ENCODE measurements around the gene ZNF217. TPM values are rescaled to one million over a fixed set of nuclear protein-coding genes. Genes with fewer than 3 reads are reported as not detected.

The ZNF217 gene
- total and polyA plus RNA-seq, 9 of the 15 experiments (the other 6 are each of a cell fraction or from before 2014, with no cell fraction given), result 3.0 to 41.8 (median 16.8) TPM

DNA sequence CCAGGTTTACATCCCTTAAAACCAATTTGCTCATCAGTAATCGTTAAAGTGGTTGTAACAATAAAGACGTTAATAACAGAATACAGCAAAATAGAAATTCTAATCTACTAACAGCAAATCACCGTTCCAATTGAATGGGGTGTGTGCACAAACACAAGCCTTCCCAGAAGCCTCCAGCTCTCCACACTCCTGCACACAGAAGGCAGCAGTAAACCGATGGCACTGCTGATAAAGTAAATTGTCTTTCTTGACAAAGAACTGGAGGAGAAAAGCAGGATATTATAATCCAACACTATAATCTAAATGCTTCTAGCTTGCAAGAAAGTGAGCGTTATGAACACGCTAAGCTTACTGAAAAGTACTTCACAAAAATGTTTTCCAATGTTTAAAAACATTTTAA, 7.0 kb downstream of the ZNF217 start:
- Histone ChIP-seq H3K9ac (ENCODE audit: insufficient read depth in 1 of 2, low read depth in 2 of 2, low read length in 2 of 2) (peak overlapping the region in 1 of 2 experiments; percentile 44; a peak in 1 of 4 replicates), H3K36me3 (ENCODE audit: control insufficient read depth, insufficient read depth, low read length) (peaks cover 25% of the 10 kb centered on the region), H4K20me1 (replicated peaks; ENCODE audit: control insufficient read depth, insufficient read depth, low read length) (no peaks in the 10 kb centered on the region), H3K4me1 (replicated peaks in 1 of 2; ENCODE audit: control insufficient read depth in 2 of 2, insufficient read depth in 2 of 2, low read length in 2 of 2) (peaks cover 3 to 7% of the 10 kb centered on the region in 2 experiments; a peak in 4 of 5 replicates), H3K4me3 (no peak overlapping the region), H3K27me3 (ENCODE audit: control insufficient read depth in 2 of 2, insufficient read depth in 2 of 2, low read length in 2 of 2) (no peaks in the 10 kb centered on the region), H2AFZ (ENCODE audit: low read depth, low read length) (no peak overlapping the region), H3K79me2 (ENCODE audit: control insufficient read depth, insufficient read depth, low read length) (peaks cover 97% of the 10 kb centered on the region), H3K4me2 (ENCODE audit: insufficient read depth, low read length) (peak overlapping the region; percentile 29), H3K27ac (ENCODE audit: extremely low read depth, low read depth, low read length) (peak overlapping the region; percentile 2; the same call in 1 of the 3 replicates), H3K9me1 (ENCODE audit: control insufficient read depth, insufficient read depth, low read length) (no peaks in the 10 kb centered on the region), H3K9me3 (replicated peaks; ENCODE audit: control insufficient read depth, insufficient read depth, low read depth, low read length) (no peaks in the 10 kb centered on the region)
- CTCF ChIA-PET (ENCODE audit: low intra/inter-chr PET ratio), result no interaction called here
- FAIRE-seq (no peak), DNase-seq (ENCODE audit: extremely low read depth in 1 of 4, low spot score in 3 of 4) (peak in 1 of 4 experiments; percentile 39), ATAC-seq (peak; percentile 44)
- intact Hi-C loops (cut with micrococcal nuclease), result no loop called here
- BruUV-seq (replicated peaks), result no TSS peak
- in situ Hi-C loops (cut with MboI), result no loop called here
- POLR2A ChIA-PET, result interaction anchor here (0.9 kb wide), 1 partner anchor 164 kb away, joined by 3 read pairs; no protein-coding TSS in a partner anchor
- WGBS (ENCODE audit: insufficient coverage, low coverage, missing lambda C conversion rate), result 4% methylated on average over 6 of the region's 6 CpGs
- no peak for TF ChIP-seq MEF2D (tag; conservative IDR thresholded peaks at IDR 0.05; ENCODE audit: low read depth)
- TF ChIP-seq CXXC5 (CRISPR knock-in tag; IDR thresholded peaks at IDR 0.05), result peak; percentile 66
- TF ChIP-seq SMAD4 (CRISPR knock-in tag; conservative IDR thresholded peaks at IDR 0.05), result peak; percentile 52
- TF ChIP-seq ADNP (tag; IDR thresholded peaks at IDR 0.05), result 0 out of 2 replicates have a peak, but pooled peaks have one; percentile 16
- 0 out of 2 replicates have a peak, but pooled peaks have one; percentile 36 for TF ChIP-seq DMBX1 (CRISPR knock-in tag; IDR thresholded peaks at IDR 0.05; ENCODE audit: borderline replicate concordance)
- 0 out of 4 replicates have a peak, but pooled peaks of 1 of the 2 experiments have one; percentile 18 for TF ChIP-seq RCOR1 (IDR thresholded peaks at IDR 0.05; ENCODE audit: borderline replicate concordance in 1 of 2, low read depth in 2 of 2, low read length in 2 of 2)
- TF ChIP-seq SOX6 (IDR thresholded peaks at IDR 0.05), result peak; percentile 58
- TF ChIP-seq ZNF644 (tag; IDR thresholded peaks at IDR 0.05; ENCODE audit: low read depth), result 0 out of 2 replicates have a peak, but pooled peaks have one; percentile 47
- 0 out of 2 replicates have a peak, but pooled peaks have one; percentile 5 for TF ChIP-seq CBFA2T3 (IDR thresholded peaks at IDR 0.05)
- peak; percentile 35; the same call in 1 of the 2 replicates for TF ChIP-seq GATA2 (CRISPR knock-in tag; IDR thresholded peaks at IDR 0.05)
- TF ChIP-seq, protein P1, sequence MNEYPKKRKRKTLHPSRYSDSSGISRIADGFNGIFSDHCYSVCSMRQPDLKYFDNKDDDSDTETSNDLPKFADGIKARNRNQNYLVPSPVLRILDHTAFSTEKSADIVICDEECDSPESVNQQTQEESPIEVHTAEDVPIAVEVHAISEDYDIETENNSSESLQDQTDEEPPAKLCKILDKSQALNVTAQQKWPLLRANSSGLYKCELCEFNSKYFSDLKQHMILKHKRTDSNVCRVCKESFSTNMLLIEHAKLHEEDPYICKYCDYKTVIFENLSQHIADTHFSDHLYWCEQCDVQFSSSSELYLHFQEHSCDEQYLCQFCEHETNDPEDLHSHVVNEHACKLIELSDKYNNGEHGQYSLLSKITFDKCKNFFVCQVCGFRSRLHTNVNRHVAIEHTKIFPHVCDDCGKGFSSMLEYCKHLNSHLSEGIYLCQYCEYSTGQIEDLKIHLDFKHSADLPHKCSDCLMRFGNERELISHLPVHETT (CRISPR knock-in tag; conservative IDR thresholded peaks at IDR 0.05 in 1 of 2, IDR thresholded peaks at IDR 0.05 in 1 of 2), result 0 out of 4 replicates have a peak, but pooled peaks of 1 of the 2 experiments have one; percentile 39
- no peak for TF ChIP-seq FOXM1 (IDR thresholded peaks at IDR 0.05; ENCODE audit: low read depth)
- no peak for TF ChIP-seq FOXM1 (CRISPR knock-in tag; IDR thresholded peaks at IDR 0.05; ENCODE audit: low read depth)
- TF ChIP-seq, protein P2, sequence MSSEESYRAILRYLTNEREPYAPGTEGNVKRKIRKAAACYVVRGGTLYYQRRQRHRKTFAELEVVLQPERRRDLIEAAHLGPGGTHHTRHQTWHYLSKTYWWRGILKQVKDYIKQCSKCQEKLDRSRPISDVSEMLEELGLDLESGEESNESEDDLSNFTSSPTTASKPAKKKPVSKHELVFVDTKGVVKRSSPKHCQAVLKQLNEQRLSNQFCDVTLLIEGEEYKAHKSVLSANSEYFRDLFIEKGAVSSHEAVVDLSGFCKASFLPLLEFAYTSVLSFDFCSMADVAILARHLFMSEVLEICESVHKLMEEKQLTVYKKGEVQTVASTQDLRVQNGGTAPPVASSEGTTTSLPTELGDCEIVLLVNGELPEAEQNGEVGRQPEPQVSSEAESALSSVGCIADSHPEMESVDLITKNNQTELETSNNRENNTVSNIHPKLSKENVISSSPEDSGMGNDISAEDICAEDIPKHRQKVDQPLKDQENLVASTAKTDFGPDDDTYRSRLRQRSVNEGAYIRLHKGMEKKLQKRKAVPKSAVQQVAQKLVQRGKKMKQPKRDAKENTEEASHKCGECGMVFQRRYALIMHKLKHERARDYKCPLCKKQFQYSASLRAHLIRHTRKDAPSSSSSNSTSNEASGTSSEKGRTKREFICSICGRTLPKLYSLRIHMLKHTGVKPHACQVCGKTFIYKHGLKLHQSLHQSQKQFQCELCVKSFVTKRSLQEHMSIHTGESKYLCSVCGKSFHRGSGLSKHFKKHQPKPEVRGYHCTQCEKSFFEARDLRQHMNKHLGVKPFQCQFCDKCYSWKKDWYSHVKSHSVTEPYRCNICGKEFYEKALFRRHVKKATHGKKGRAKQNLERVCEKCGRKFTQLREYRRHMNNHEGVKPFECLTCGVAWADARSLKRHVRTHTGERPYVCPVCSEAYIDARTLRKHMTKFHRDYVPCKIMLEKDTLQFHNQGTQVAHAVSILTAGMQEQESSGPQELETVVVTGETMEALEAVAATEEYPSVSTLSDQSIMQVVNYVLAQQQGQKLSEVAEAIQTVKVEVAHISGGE (CRISPR knock-in tag; IDR thresholded peaks at IDR 0.05), result peak in 1 of 3 experiments; percentile 81; a peak in 1 of 6 replicates
- no peak for TF ChIP-seq MCM2 (IDR thresholded peaks at IDR 0.05; ENCODE audit: low read depth)
- 0 out of 2 replicates have a peak, but pooled peaks have one; percentile 12 for TF ChIP-seq ZNF583 (CRISPR knock-in tag; IDR thresholded peaks at IDR 0.05)
